PFSK-1 (cell line): ENCODE results near the gene LRRC72.

Experiments
- POLR2AphosphoS5 ChIP-seq: IDR thresholded peaks from 2 replicates; pipeline ENCODE4 v1.6.1; 2012; ENCODE audit warnings: low read depth, mild to moderate bottlenecking, control low read depth, low read length, moderate library complexity
- SIN3A ChIP-seq: IDR thresholded peaks from 2 replicates; pipeline ENCODE4 v1.6.1; 2012; ENCODE audit warnings: mild to moderate bottlenecking, low read length, moderate library complexity, borderline replicate concordance; ENCODE audit not compliant: insufficient read depth
- TAF1 ChIP-seq: IDR thresholded peaks from 2 replicates; pipeline ENCODE4 v1.6.1; 2012; ENCODE audit warnings: low read length, control low read depth, borderline replicate concordance; ENCODE audit not compliant: insufficient read depth

DNA sequence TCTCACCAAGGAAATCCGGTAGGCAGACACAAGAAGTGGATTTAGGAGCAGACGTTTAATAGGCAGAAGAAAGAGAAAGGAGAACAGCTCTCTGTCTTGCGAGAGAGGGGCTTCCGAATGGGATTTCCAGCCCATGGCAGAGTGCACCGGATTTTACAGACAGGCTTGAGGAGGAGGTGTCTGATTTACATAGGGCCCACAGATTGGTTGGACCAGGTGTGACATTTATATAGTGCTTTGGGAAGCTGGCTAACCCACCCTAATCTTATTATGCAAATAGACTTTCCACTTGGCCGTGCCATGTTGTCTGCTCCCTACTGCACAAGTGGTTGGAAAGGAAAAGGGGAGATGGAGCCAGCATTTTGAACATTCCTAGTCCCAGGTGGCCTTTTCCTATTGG, 61.2 kb downstream of the LRRC72 start:
- TF ChIP-seq TAF1 (no peak), SIN3A (no peak), POLR2AphosphoS5 (no peak)
